NCI-H2081 treated with DMSO at 0.1 percent for 48 hours (cell line): ENCODE data around the gene CHID1.

Experiments
- DNase-seq: peaks from one replicate; lab custom pipeline; 2025; lab: John Stamatoyannopoulos, UW

Gene CHID1

GRCh38 chr11:823441-824291 lies 86.9 kb downstream of the CHID1 start:
- no peak for DNase-seq

GRCh38 chr11:821512-822371 lies 88.9 kb downstream of the CHID1 start:
- no peak for DNase-seq

- no peak for DNase-seq
These were observed 89.7 kb downstream of the CHID1 start for GRCh38 chr11:820655-821511.

GRCh38 chr11:819943-820649 lies 90.5 kb downstream of the CHID1 start:
- no peak for DNase-seq

- DNase-seq = no peak
These were observed 91.3 kb downstream of the CHID1 start for GRCh38 chr11:819129-819931.

GRCh38 chr11:818396-819128 lies 92.0 kb downstream of the CHID1 start, which contains the start of gene PNPLA2:
Gene PNPLA2, plus strand, starts transcription at chr11:818914. Its CDS starts 805 bp downstream, at chr11:819719.
- no peak for DNase-seq
